Heart left ventricle (tissue), 13 donors: ENCODE results near the gene CHD3.

Experiments used
- POLR2A ChIP-seq, 2 donors: fragments of 450-650 bp; IDR thresholded peaks; one replicate each; pipeline ENCODE4 v1.6.1; 2017; ENCODE audit warnings: antibody characterized with exemption in 2 of 2, mild to moderate bottlenecking in 2 of 2, moderate library complexity in 2 of 2
- TF ChIP-seq, protein P1 (sequence below), 12 donors: fragments of 200-600 bp; sonication (generic) in 4 of 12; IDR thresholded peaks; one replicate each; pipeline versions ENCODE4 v1.5.0 to v1.8.0; 2018 to 2022; ENCODE audit warnings: antibody characterized with exemption in 12 of 12, mild to moderate bottlenecking in 5 of 12
- donor health status: ischemic (EF 13 %, LVEDD 7.1; RV severe dilation, severe dysfunction).
- donor health status: DM: no; HTN: yes; CAD: no.
- donor health status: DM: no; HTN: no; CAD: no.
- donor health status: ischemic (EF 25% LVEDD 6.9; RV normal size, moderate dysfunction).
- donor health status: ischemic (EF 25% LVEDD 5.7; RV mildly dilated, moderate dysfunction).
- donor health status: ischemic (EF 35%, LVEDD 5.7; RV mildly dilated, moderate dysfunction).
- donor health status: nonischemic (EF 11% LVEDD 7.7; RV severe dilation, severe dysfunction).
- donor health status: DM: yes; HTN: yes; CAD: no.
- donor health status: PGD.
- donor health status: ischemic (EF 29% LVEDD 5.4; RV normal size, mild dysfunction).
- donor health status: nonischemic (EF 23%, LVEDD 6.1; RV moderate dilation, normal function).

DNA sequence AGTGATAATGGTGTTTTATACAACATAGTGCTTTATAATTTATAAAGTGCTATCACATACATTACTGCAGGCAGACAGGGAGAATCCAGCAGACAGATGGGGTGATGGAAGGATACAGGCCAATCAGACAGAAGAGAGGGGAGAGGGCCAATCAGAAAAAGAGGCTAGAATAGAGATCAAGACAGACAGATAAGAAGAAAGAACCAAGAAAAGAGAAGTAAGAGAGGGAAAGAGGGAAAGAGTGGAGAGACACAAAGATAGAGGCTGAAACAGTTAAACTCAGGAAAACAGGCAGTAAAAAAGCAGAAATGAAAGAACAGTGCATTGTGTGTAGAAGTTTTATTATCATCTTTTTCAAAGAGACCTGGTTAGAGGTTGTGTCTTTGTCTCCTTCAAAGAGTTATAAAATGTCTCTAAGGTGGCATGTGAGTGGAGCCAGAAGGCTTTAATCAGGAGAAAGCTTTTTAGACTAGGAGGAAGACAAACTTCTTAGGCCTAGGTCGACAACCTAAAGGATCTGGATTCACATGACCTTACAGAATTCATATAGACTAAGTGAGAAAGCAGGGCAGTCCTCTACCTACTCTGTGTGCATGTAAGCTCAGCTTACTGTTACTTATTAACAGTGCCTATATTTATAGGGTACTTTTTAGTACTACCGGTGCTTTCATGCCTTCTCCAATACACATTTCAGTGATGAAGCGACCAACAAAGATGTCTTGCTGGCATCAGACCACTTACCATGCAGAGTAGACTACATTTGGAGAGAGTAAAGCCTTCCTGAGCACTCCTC lies 8.3 kb upstream of the CHD3 start:
- TF ChIP-seq, protein P1, sequence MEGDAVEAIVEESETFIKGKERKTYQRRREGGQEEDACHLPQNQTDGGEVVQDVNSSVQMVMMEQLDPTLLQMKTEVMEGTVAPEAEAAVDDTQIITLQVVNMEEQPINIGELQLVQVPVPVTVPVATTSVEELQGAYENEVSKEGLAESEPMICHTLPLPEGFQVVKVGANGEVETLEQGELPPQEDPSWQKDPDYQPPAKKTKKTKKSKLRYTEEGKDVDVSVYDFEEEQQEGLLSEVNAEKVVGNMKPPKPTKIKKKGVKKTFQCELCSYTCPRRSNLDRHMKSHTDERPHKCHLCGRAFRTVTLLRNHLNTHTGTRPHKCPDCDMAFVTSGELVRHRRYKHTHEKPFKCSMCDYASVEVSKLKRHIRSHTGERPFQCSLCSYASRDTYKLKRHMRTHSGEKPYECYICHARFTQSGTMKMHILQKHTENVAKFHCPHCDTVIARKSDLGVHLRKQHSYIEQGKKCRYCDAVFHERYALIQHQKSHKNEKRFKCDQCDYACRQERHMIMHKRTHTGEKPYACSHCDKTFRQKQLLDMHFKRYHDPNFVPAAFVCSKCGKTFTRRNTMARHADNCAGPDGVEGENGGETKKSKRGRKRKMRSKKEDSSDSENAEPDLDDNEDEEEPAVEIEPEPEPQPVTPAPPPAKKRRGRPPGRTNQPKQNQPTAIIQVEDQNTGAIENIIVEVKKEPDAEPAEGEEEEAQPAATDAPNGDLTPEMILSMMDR (IDR thresholded peaks at IDR 0.05) = no peak
- TF ChIP-seq POLR2A (IDR thresholded peaks at IDR 0.05) = no peak
